Duodenal mucosa (tissue), 2 donors: ENCODE results near the gene RNF187.

Source experiments
- H3K27ac ChIP-seq: one replicate; pipeline ENCODE4 v1.7.0; 2013; ENCODE audit warnings: low read depth, low read length
- H3K27me3 ChIP-seq, 2 donors: one replicate each; pipeline ENCODE4 v1.7.0; 2013; ENCODE audit warnings: low read length in 2 of 2, control low read depth in 1 of 2; ENCODE audit not compliant: insufficient read depth in 2 of 2, control insufficient read depth in 1 of 2
- H3K36me3 ChIP-seq, 2 donors: one replicate each; pipeline ENCODE4 v1.7.0; 2013; ENCODE audit warnings: low read length in 2 of 2, control low read depth in 1 of 2; ENCODE audit not compliant: insufficient read depth in 2 of 2, control insufficient read depth in 1 of 2
- H3K4me1 ChIP-seq, 2 donors: one replicate each; pipeline ENCODE4 v1.7.0; 2013; ENCODE audit warnings: low read length in 2 of 2, control low read depth in 1 of 2; ENCODE audit not compliant: insufficient read depth in 2 of 2, control insufficient read depth in 1 of 2
- H3K4me3 ChIP-seq, 2 donors: one replicate each; pipeline ENCODE4 v1.7.0; 2013; ENCODE audit warnings: low read length in 2 of 2, low read depth in 1 of 2
- H3K9ac ChIP-seq, 2 donors: one replicate each; pipeline ENCODE4 v1.7.0; 2013; ENCODE audit warnings: low read length in 2 of 2, low read depth in 1 of 2
- H3K9me3 ChIP-seq, 2 donors: one replicate each; pipeline ENCODE4 v1.7.0; 2013; ENCODE audit warnings: low read length in 2 of 2, control low read depth in 1 of 2; ENCODE audit not compliant: control insufficient read depth in 1 of 2

The RNF187 gene

GRCh38 chr1:228543396-228543795 lies 56.2 kb downstream of the RNF187 start:
- no peak overlapping the region for H3K9ac ChIP-seq
- no peak overlapping the region for H3K27ac ChIP-seq
- no peaks in the 10 kb centered on the region for H3K36me3 ChIP-seq
- no peak overlapping the region for H3K4me3 ChIP-seq
- no peaks in the 10 kb centered on the region for H3K4me1 ChIP-seq
- no peaks in the 10 kb centered on the region for H3K27me3 ChIP-seq
- H3K9me3 ChIP-seq, result no peaks in the 10 kb centered on the region

- Histone ChIP-seq H3K27me3 (no peaks in the 10 kb centered on the region), H3K4me3 (no peak overlapping the region), H3K36me3 (no peaks in the 10 kb centered on the region), H3K4me1 (no peaks in the 10 kb centered on the region), H3K9ac (no peak overlapping the region), H3K27ac (no peak overlapping the region), H3K9me3 (no peaks in the 10 kb centered on the region)
Observed at GRCh38 chr1:228544021-228544850, 57.1 kb downstream of the RNF187 start.

GRCh38 chr1:228544921-228545591 lies 57.9 kb downstream of the RNF187 start:
- Histone ChIP-seq H3K4me1 (no peaks in the 10 kb centered on the region), H3K9ac (no peak overlapping the region), H3K27me3 (no peaks in the 10 kb centered on the region), H3K36me3 (no peaks in the 10 kb centered on the region), H3K27ac (no peak overlapping the region), H3K4me3 (no peak overlapping the region), H3K9me3 (no peaks in the 10 kb centered on the region)
